Ishikawa (cell line): ENCODE data around the gene EIF2B2.

ENCODE experiments used
- CREB1 ChIP-seq: IDR thresholded peaks from 2 replicates; pipeline ENCODE4 v1.6.1; 2012; ENCODE audit warnings: low read depth
- EP300 ChIP-seq: IDR thresholded peaks from 2 replicates; pipeline ENCODE4 v1.6.1; 2012; ENCODE audit warnings: borderline replicate concordance
- RAD21 ChIP-seq: IDR thresholded peaks from 2 replicates; pipeline ENCODE4 v1.6.1; 2012; ENCODE audit warnings: low read depth
- REST ChIP-seq: IDR thresholded peaks from 2 replicates; pipeline ENCODE4 v1.6.1; 2012; ENCODE audit warnings: low read depth, mild to moderate bottlenecking
- TAF1 ChIP-seq: IDR thresholded peaks from 2 replicates; pipeline ENCODE4 v1.6.1; 2012; ENCODE audit warnings: low read depth, mild to moderate bottlenecking
- TCF12 ChIP-seq: IDR thresholded peaks from 2 replicates; pipeline ENCODE4 v1.6.1; 2012; ENCODE audit warnings: low read depth
- TEAD4 ChIP-seq: IDR thresholded peaks from 2 replicates; pipeline ENCODE4 v1.6.1; 2012
- YY1 ChIP-seq: IDR thresholded peaks from 2 replicates; pipeline ENCODE4 v1.6.1; 2012; ENCODE audit warnings: low read depth
- ZBTB7A ChIP-seq: IDR thresholded peaks from 2 replicates; pipeline ENCODE4 v1.6.1; 2012; ENCODE audit warnings: low read depth
- TF ChIP-seq, protein P1 (sequence below): IDR thresholded peaks from 2 replicates; pipeline ENCODE4 v1.6.1; 2012

DNA sequence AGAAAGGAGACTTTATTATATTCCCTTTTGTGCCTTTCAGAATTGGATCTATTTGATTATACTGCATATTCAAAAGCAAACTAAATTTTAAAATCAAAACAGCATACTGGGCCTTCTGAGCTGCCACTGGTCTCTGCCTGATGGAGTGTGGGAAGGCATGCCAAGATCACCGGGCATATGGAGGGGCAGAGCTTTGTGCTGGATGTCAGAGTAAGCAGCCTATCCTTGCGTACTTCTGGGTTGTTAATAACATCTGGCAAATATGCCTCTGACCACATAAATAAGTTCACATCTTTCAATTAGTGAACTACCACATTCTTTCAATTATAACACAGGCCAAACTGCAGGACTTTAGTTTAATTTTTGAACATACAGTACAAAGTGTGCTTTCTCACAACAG is 30.2 kb downstream of the EIF2B2 start:
- no peak for TF ChIP-seq REST
- TF ChIP-seq TCF12, result no peak
- no peak for TF ChIP-seq YY1
- no peak for TF ChIP-seq TEAD4
- TF ChIP-seq CREB1, result no peak
- TF ChIP-seq EP300, result no peak
- no peak for TF ChIP-seq TAF1
- no peak for TF ChIP-seq RAD21
- TF ChIP-seq, protein P1, sequence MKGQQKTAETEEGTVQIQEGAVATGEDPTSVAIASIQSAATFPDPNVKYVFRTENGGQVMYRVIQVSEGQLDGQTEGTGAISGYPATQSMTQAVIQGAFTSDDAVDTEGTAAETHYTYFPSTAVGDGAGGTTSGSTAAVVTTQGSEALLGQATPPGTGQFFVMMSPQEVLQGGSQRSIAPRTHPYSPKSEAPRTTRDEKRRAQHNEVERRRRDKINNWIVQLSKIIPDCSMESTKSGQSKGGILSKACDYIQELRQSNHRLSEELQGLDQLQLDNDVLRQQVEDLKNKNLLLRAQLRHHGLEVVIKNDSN, result no peak
- TF ChIP-seq ZBTB7A, result no peak
